Measurements from ENCODE around the gene FMNL2.

Gene FMNL2

GRCh38 chr2:152298754-152299153 lies 36.2 kb upstream of the FMNL2 start:
- no peak overlapping the region for H2AFZ ChIP-seq (ENCODE audit: low read depth, low read length, severe bottlenecking)
- no peaks in the 10 kb centered on the region for H3K36me3 ChIP-seq (ENCODE audit: low read length)
- no peaks in the 10 kb centered on the region for H4K20me1 ChIP-seq (ENCODE audit: low read depth, low read length)
- H3K9me3 ChIP-seq (ENCODE audit: insufficient read depth, low read length): no peaks in the 10 kb centered on the region
- H3K9ac ChIP-seq (ENCODE audit: low read length): no peak overlapping the region
- H3K9me2 ChIP-seq (replicated peaks; ENCODE audit: insufficient read depth, low read length): no peaks in the 10 kb centered on the region
- TF ChIP-seq EZH2phosphoT487 (conservative IDR thresholded peaks at IDR 0.05; ENCODE audit: low read length) (no peak), CTCF (IDR thresholded peaks at IDR 0.05; ENCODE audit: insufficient read depth, low read length, poor library complexity, severe bottlenecking) (no peak)
- no peaks in the 10 kb centered on the region for H3K79me2 ChIP-seq (ENCODE audit: insufficient read depth, low read length)
- H3K4me3 ChIP-seq (ENCODE audit: insufficient read depth, low read length, poor library complexity, severe bottlenecking): no peak overlapping the region
- H3K4me2 ChIP-seq (ENCODE audit: low read depth, low read length, poor library complexity, severe bottlenecking): no peak overlapping the region
- no peak overlapping the region for H3K27ac ChIP-seq (ENCODE audit: low read depth, low read length)
- no peaks in the 10 kb centered on the region for H3K27me3 ChIP-seq (ENCODE audit: low read length)
- H3F3A ChIP-seq (ENCODE audit: insufficient read depth): no peaks in the 10 kb centered on the region

GRCh38 chr2:152301131-152301530 lies 33.8 kb upstream of the FMNL2 start:
- no peaks in the 10 kb centered on the region for H3F3A ChIP-seq (ENCODE audit: insufficient read depth)
- H4K20me1 ChIP-seq (ENCODE audit: low read depth, low read length): no peaks in the 10 kb centered on the region
- H2AFZ ChIP-seq (ENCODE audit: low read depth, low read length, severe bottlenecking): no peak overlapping the region
- H3K4me3 ChIP-seq (ENCODE audit: insufficient read depth, low read length, poor library complexity, severe bottlenecking): no peak overlapping the region
- TF ChIP-seq EZH2phosphoT487 (conservative IDR thresholded peaks at IDR 0.05; ENCODE audit: low read length) (no peak), CTCF (IDR thresholded peaks at IDR 0.05; ENCODE audit: insufficient read depth, low read length, poor library complexity, severe bottlenecking) (no peak)
- no peaks in the 10 kb centered on the region for H3K79me2 ChIP-seq (ENCODE audit: insufficient read depth, low read length)
- H3K4me2 ChIP-seq (ENCODE audit: low read depth, low read length, poor library complexity, severe bottlenecking): no peak overlapping the region
- H3K27me3 ChIP-seq (ENCODE audit: low read length): no peaks in the 10 kb centered on the region
- no peaks in the 10 kb centered on the region for H3K36me3 ChIP-seq (ENCODE audit: low read length)
- H3K9ac ChIP-seq (ENCODE audit: low read length): no peak overlapping the region
- no peak overlapping the region for H3K27ac ChIP-seq (ENCODE audit: low read depth, low read length)
- H3K9me3 ChIP-seq (ENCODE audit: insufficient read depth, low read length): no peaks in the 10 kb centered on the region
- no peaks in the 10 kb centered on the region for H3K9me2 ChIP-seq (replicated peaks; ENCODE audit: insufficient read depth, low read length)

- no peaks in the 10 kb centered on the region for H3K79me2 ChIP-seq (ENCODE audit: insufficient read depth, low read length)
- H3K9me2 ChIP-seq (replicated peaks; ENCODE audit: insufficient read depth, low read length): no peaks in the 10 kb centered on the region
- H3K27ac ChIP-seq (ENCODE audit: low read depth, low read length): no peak overlapping the region
- H3K36me3 ChIP-seq (ENCODE audit: low read length): no peaks in the 10 kb centered on the region
- H2AFZ ChIP-seq (ENCODE audit: low read depth, low read length, severe bottlenecking): no peak overlapping the region
- H3K4me2 ChIP-seq (ENCODE audit: low read depth, low read length, poor library complexity, severe bottlenecking): no peak overlapping the region
- no peak for TF ChIP-seq EZH2phosphoT487 (conservative IDR thresholded peaks at IDR 0.05; ENCODE audit: low read length)
- no peak for TF ChIP-seq CTCF (IDR thresholded peaks at IDR 0.05; ENCODE audit: insufficient read depth, low read length, poor library complexity, severe bottlenecking)
- no peaks in the 10 kb centered on the region for H3K27me3 ChIP-seq (ENCODE audit: low read length)
- no peaks in the 10 kb centered on the region for H3F3A ChIP-seq (ENCODE audit: insufficient read depth)
- H3K9me3 ChIP-seq (ENCODE audit: insufficient read depth, low read length): no peaks in the 10 kb centered on the region
- no peak overlapping the region for H3K4me3 ChIP-seq (ENCODE audit: insufficient read depth, low read length, poor library complexity, severe bottlenecking)
- H4K20me1 ChIP-seq (ENCODE audit: low read depth, low read length): no peaks in the 10 kb centered on the region
- no peak overlapping the region for H3K9ac ChIP-seq (ENCODE audit: low read length)
These were observed 31.0 kb upstream of the FMNL2 start for GRCh38 chr2:152303951-152304350.

Data from SU-DHL-6 (cell line).